ENCODE results near the gene EFL1.
"Not testable (repeated sequence)": the region's sequence is repeated elsewhere in the genome, so short reads cannot be mapped to it uniquely, and the experiment has no call there.

EFL1 gene

GRCh38 chr15:82294061-82294690 is 31.6 kb upstream of the EFL1 start:
- no peak overlapping the region for H3K27ac ChIP-seq
- TF ChIP-seq CTCF (IDR thresholded peaks at IDR 0.05) (no peak), ZFX (IDR thresholded peaks at IDR 0.05; ENCODE audit: borderline replicate concordance) (no peak)

- H3K27ac ChIP-seq = no peak overlapping the region
- TF ChIP-seq ZFX (IDR thresholded peaks at IDR 0.05; ENCODE audit: borderline replicate concordance) (no peak), CTCF (IDR thresholded peaks at IDR 0.05) (no peak)
These were observed 29.7 kb upstream of the EFL1 start for GRCh38 chr15:82292271-82292670.

GRCh38 chr15:82288202-82288601 is 25.7 kb upstream of the EFL1 start:
- not testable (repeated sequence) for H3K27ac ChIP-seq

- H3K27ac ChIP-seq = not testable (repeated sequence)
These were observed 23.9 kb upstream of the EFL1 start for GRCh38 chr15:82286475-82286874.

GRCh38 chr15:82284381-82284780 is 21.8 kb upstream of the EFL1 start:
- not testable (repeated sequence) for H3K27ac ChIP-seq

GRCh38 chr15:82282386-82282785 is 19.9 kb upstream of the EFL1 start:
- not testable (repeated sequence) for H3K27ac ChIP-seq

- H3K27ac ChIP-seq = not testable (repeated sequence)
- TF ChIP-seq CTCF (IDR thresholded peaks at IDR 0.05) = peak; percentile 72
These were observed 18.7 kb upstream of the EFL1 start for GRCh38 chr15:82281276-82281675.

- TF ChIP-seq ZFX (IDR thresholded peaks at IDR 0.05; ENCODE audit: borderline replicate concordance) = no peak
- TF ChIP-seq CTCF (IDR thresholded peaks at IDR 0.05) = no peak
- no peak overlapping the region for H3K27ac ChIP-seq
These were observed 12.9 kb upstream of the EFL1 start for GRCh38 chr15:82275410-82275809.

- no peak overlapping the region for H3K27ac ChIP-seq
- TF ChIP-seq CTCF (IDR thresholded peaks at IDR 0.05) = no peak
- no peak for TF ChIP-seq ZFX (IDR thresholded peaks at IDR 0.05; ENCODE audit: borderline replicate concordance)
These were observed 9.6 kb upstream of the EFL1 start for GRCh38 chr15:82272154-82272553.

GRCh38 chr15:82268454-82268853 is 5.9 kb upstream of the EFL1 start:
- not testable (repeated sequence) for H3K27ac ChIP-seq

- H3K27ac ChIP-seq = not testable (repeated sequence)
These were observed 4.6 kb upstream of the EFL1 start for GRCh38 chr15:82267137-82267536.
